Chondrocyte (in vitro differentiated cells): ENCODE measurements around the gene SLC26A3. TPM values are rescaled to one million over a fixed set of nuclear protein-coding genes. Genes with fewer than 3 reads are reported as not detected.

Experiments used
- DNase-seq: peaks from one replicate; pipeline ENCODE4 v3.0.0; 2021; ENCODE audit warnings: mixed read lengths, low spot score
- H3K27ac Mint-ChIP-seq: one replicate; pipeline ENCODE4 v1.8.0; 2021; ENCODE audit warnings: mild to moderate bottlenecking, moderate library complexity, mixed read lengths; ENCODE audit not compliant: unreplicated experiment
- H3K27me3 Mint-ChIP-seq: 2 replicates; pipeline ENCODE4 v1.8.0; 2021; ENCODE audit warnings: low read depth, mixed read lengths
- H3K36me3 Mint-ChIP-seq: 2 replicates; pipeline ENCODE4 v1.8.0; 2021; ENCODE audit warnings: low read depth, mixed read lengths
- H3K4me1 Mint-ChIP-seq: 2 replicates; pipeline ENCODE4 v1.8.0; 2021; ENCODE audit warnings: low read depth, mild to moderate bottlenecking, mixed read lengths
- H3K4me3 Mint-ChIP-seq: one replicate; pipeline ENCODE4 v1.8.0; 2021; ENCODE audit warnings: mild to moderate bottlenecking, moderate library complexity, mixed read lengths; ENCODE audit not compliant: unreplicated experiment
- H3K9me3 Mint-ChIP-seq: 2 replicates; pipeline ENCODE4 v1.8.0; 2021; ENCODE audit warnings: low read depth, mixed read lengths
- CTCF ChIP-seq: fragments of 200-600 bp; sonication (generic); IDR thresholded peaks from 2 replicates; pipeline ENCODE4 v1.5.0; 2021; ENCODE audit warnings: antibody characterized with exemption, mild to moderate bottlenecking, moderate library complexity
- total RNA-seq: library from RNA; stranded (reverse); gene quantifications from 3 replicates; pipeline ENCODE4 v1.2.1, GENCODE V29; 2021

Gene SLC26A3
- total RNA-seq, 1 donor from 2014 or later: not detected

DNA sequence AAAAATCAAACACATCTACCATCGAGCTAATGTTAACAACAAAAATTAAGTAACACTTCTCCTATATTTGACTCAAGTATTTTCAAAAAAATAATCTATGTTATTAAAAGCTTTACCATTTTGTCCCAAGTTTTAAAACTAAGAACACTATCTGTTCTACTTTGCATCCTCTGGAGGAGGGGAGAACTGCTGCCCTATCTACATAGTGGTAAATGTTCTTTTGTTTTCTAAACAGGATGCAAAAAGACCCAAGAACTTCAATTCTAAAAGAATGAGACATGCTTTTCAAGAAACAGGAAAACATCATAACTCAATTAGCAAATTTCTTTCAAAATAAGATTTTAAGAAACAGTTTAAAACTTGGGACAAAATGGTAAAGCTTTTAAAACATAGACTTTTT lies 14.8 kb downstream of the SLC26A3 start:
- H3K27me3 Mint-ChIP-seq: peaks cover 53% of the 10 kb centered on the region
- no peak for TF ChIP-seq CTCF
- H3K9me3 Mint-ChIP-seq: no peaks in the 10 kb centered on the region
- no peak for DNase-seq
- no peaks in the 10 kb centered on the region for H3K4me1 Mint-ChIP-seq
- H3K36me3 Mint-ChIP-seq: no peaks in the 10 kb centered on the region
- H3K4me3 Mint-ChIP-seq: no peak overlapping the region
- no peak overlapping the region for H3K27ac Mint-ChIP-seq

DNA sequence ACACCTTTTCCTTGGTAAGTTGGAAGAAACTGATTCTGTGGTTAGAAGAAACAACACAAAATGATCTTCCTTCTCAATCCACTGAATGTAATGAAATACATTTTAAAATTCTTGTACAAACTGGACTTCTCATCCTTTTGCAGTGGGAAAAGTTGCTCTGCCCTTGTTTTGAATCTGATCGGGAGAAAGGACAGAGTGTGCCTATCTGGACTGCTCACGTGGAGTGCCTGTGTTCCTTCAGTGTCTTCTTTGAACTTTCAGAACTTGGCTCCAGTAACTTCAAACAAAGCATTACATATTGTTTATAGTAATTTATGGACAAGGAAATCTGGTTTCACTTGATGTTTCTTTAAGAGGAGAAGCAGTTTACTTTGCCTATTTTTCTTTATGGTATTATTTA lies 17.1 kb downstream of the SLC26A3 start:
- Mint-ChIP-seq H3K4me1 (no peaks in the 10 kb centered on the region), H3K4me3 (no peak overlapping the region), H3K9me3 (no peaks in the 10 kb centered on the region), H3K27me3 (peaks cover 51% of the 10 kb centered on the region), H3K27ac (no peak overlapping the region), H3K36me3 (no peaks in the 10 kb centered on the region)
- TF ChIP-seq CTCF: no peak
- DNase-seq: no peak

- H3K9me3 Mint-ChIP-seq: no peaks in the 10 kb centered on the region
- H3K27me3 Mint-ChIP-seq: peaks cover 45% of the 10 kb centered on the region
- no peaks in the 10 kb centered on the region for H3K4me1 Mint-ChIP-seq
- H3K4me3 Mint-ChIP-seq: no peak overlapping the region
- no peak overlapping the region for H3K27ac Mint-ChIP-seq
- no peaks in the 10 kb centered on the region for H3K36me3 Mint-ChIP-seq
- no peak for DNase-seq
- TF ChIP-seq CTCF: no peak
Observed at GRCh38 chr7:107785170-107785569, 17.9 kb downstream of the SLC26A3 start.

DNA sequence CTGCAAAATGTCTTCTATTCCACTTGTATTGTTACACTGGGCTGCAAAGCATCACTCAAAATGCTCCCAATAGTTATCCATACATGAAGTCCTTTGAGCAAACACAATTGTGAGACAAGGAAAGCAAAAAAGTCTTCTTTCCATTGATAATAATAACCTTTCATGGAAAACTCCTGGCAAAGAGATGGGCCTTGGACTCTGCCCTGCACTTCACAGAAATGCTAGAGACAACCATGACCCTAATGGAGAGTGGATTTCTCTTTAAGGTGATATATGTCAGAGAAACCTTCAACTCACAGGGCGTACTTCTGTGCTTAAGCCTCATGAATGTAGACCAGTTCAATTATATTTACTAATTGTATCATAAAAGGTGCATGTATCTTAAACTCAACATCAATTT lies 19.4 kb downstream of the SLC26A3 start:
- Mint-ChIP-seq H3K27ac (no peak overlapping the region), H3K9me3 (no peaks in the 10 kb centered on the region), H3K4me3 (no peak overlapping the region), H3K36me3 (no peaks in the 10 kb centered on the region), H3K4me1 (no peaks in the 10 kb centered on the region), H3K27me3 (peaks cover 39% of the 10 kb centered on the region)
- no peak for TF ChIP-seq CTCF
- DNase-seq: no peak

DNA sequence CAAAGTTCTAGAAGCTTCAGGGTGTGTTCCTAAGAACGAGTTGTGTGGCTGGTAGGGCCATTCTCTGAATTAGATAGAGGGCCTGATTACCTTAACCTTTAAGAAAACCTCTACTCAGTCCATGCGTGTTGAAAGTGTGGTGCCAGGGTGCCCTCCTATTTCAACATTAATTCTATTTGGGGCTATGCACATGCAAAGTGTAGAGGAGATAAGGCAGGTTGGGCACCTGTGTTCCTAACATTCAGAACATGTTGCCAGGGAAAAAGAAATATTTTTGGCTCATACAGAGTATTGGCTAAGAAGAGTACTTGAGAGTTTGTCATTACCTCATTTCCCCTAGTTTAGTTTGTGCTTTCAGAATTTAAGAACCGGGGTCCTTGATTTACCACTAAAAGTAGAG lies 20.6 kb downstream of the SLC26A3 start:
- Mint-ChIP-seq H3K4me3 (no peak overlapping the region), H3K36me3 (peaks cover 3% of the 10 kb centered on the region), H3K27ac (no peak overlapping the region), H3K4me1 (no peaks in the 10 kb centered on the region), H3K9me3 (no peaks in the 10 kb centered on the region), H3K27me3 (peaks cover 35% of the 10 kb centered on the region)
- TF ChIP-seq CTCF: no peak
- no peak for DNase-seq
